ENCODE data around the gene RBFOX2. TPM values are rescaled to one million over a fixed set of nuclear protein-coding genes. Genes with fewer than 3 reads are reported as not detected.

The RBFOX2 gene
- total RNA-seq, 1 donor from 2014 or later: 164 TPM

GRCh38 chr22:35736166-35736565 lies 292.5 kb downstream of the RBFOX2 start:
- H3K4me1 Mint-ChIP-seq (ENCODE audit: unreplicated experiment): peaks cover 9% of the 10 kb centered on the region
- peak overlapping the region; percentile 55 for H3K27ac Mint-ChIP-seq

GRCh38 chr22:35735542-35735941 lies 293.1 kb downstream of the RBFOX2 start:
- Mint-ChIP-seq H3K36me3 (peaks cover 30% of the 10 kb centered on the region), H3K27me3 (peaks cover 5% of the 10 kb centered on the region), H3K9me3 (peaks cover 9% of the 10 kb centered on the region), H3K4me3 (no peak overlapping the region), H3K27ac (peak overlapping the region; percentile 55), H3K4me1 (ENCODE audit: unreplicated experiment) (peaks cover 7% of the 10 kb centered on the region)
- DNase-seq (ENCODE audit: extremely low spot score, unreplicated experiment): no peak
- TF ChIP-seq CTCF (conservative IDR thresholded peaks at IDR 0.05): no peak

More at GRCh38 chr22:35736166-35736565, 292.5 kb downstream of the RBFOX2 start:
- H3K36me3 Mint-ChIP-seq: peaks cover 30% of the 10 kb centered on the region
- no peak overlapping the region for H3K4me3 Mint-ChIP-seq
- no peak for DNase-seq (ENCODE audit: extremely low spot score, unreplicated experiment)
- H3K27me3 Mint-ChIP-seq: peaks cover 1% of the 10 kb centered on the region
- H3K9me3 Mint-ChIP-seq: peaks cover 9% of the 10 kb centered on the region
- TF ChIP-seq CTCF (conservative IDR thresholded peaks at IDR 0.05): no peak

GRCh38 chr22:35734517-35734827 lies 294.2 kb downstream of the RBFOX2 start:
- H3K4me1 Mint-ChIP-seq (ENCODE audit: unreplicated experiment): no peaks in the 10 kb centered on the region

GRCh38 chr22:35733791-35734516 lies 294.7 kb downstream of the RBFOX2 start:
- Mint-ChIP-seq H3K4me3 (no peak overlapping the region), H3K27ac (no peak overlapping the region), H3K4me1 (ENCODE audit: unreplicated experiment) (no peaks in the 10 kb centered on the region), H3K36me3 (peaks cover 25% of the 10 kb centered on the region), H3K27me3 (peaks cover 5% of the 10 kb centered on the region), H3K9me3 (peaks cover 9% of the 10 kb centered on the region)
- TF ChIP-seq CTCF (conservative IDR thresholded peaks at IDR 0.05): no peak
- DNase-seq (ENCODE audit: extremely low spot score, unreplicated experiment): no peak

More at GRCh38 chr22:35734517-35734827, 294.2 kb downstream of the RBFOX2 start:
- DNase-seq (ENCODE audit: extremely low spot score, unreplicated experiment): peak; percentile 47
- Mint-ChIP-seq H3K27ac (no peak overlapping the region), H3K4me3 (no peak overlapping the region), H3K27me3 (peaks cover 5% of the 10 kb centered on the region), H3K9me3 (peaks cover 9% of the 10 kb centered on the region), H3K36me3 (peaks cover 30% of the 10 kb centered on the region)
- no peak for TF ChIP-seq CTCF (conservative IDR thresholded peaks at IDR 0.05)

- Mint-ChIP-seq H3K27ac (no peak overlapping the region), H3K4me3 (no peak overlapping the region), H3K27me3 (peaks cover 5% of the 10 kb centered on the region), H3K36me3 (peaks cover 18% of the 10 kb centered on the region), H3K9me3 (peaks cover 9% of the 10 kb centered on the region), H3K4me1 (ENCODE audit: unreplicated experiment) (no peaks in the 10 kb centered on the region)
- no peak for TF ChIP-seq CTCF (conservative IDR thresholded peaks at IDR 0.05)
- no peak for DNase-seq (ENCODE audit: extremely low spot score, unreplicated experiment)
Measured at GRCh38 chr22:35733036-35733435, 295.6 kb downstream of the RBFOX2 start.
